ENCODE results near the gene DCX.

- TF ChIP-seq CTCF (conservative IDR thresholded peaks at IDR 0.05 in 1 of 2, IDR thresholded peaks at IDR 0.05 in 1 of 2; ENCODE audit: low read depth in 1 of 2, low read length in 2 of 2) (no peak), EZH2 (IDR thresholded peaks at IDR 0.05; ENCODE audit: low read length, missing control alignments) (no peak)
Observed at GRCh38 chrX:111282991-111283390, 129.0 kb downstream of the DCX start.
